Breast epithelium (tissue), 3 donors: ENCODE results near the gene JPH3.

Source experiments
- CTCF ChIP-seq, 3 donors: fragments of 450-650 bp; IDR thresholded peaks; one replicate each; pipeline ENCODE4 v1.5.1; 2016 to 2017; ENCODE audit warnings: antibody characterized with exemption in 3 of 3, mild to moderate bottlenecking in 3 of 3, moderate library complexity in 3 of 3
- POLR2A ChIP-seq: fragments of 450-650 bp; IDR thresholded peaks from one replicate; pipeline ENCODE4 v1.6.1; 2016; ENCODE audit warnings: antibody characterized with exemption, mild to moderate bottlenecking, moderate library complexity
- POLR2AphosphoS5 ChIP-seq, 3 donors: sonication (generic); formaldehyde crosslinking; IDR thresholded peaks; one replicate each; pipeline ENCODE4 v1.6.1; 2017; ENCODE audit warnings: antibody characterized with exemption in 3 of 3

GRCh38 chr16:87626401-87626800 is 24.1 kb downstream of the JPH3 start:
- TF ChIP-seq CTCF (IDR thresholded peaks at IDR 0.05), result no peak
- TF ChIP-seq POLR2A, result no peak
- no peak for TF ChIP-seq POLR2AphosphoS5 (IDR thresholded peaks at IDR 0.05)
